Activated CD4-positive, alpha-beta T cell treated with anti-CD3 and anti-CD28 coated beads, Interleukin-2, amount 50 U/mL, for 48 hours (primary cell): ENCODE data around the gene AATK.
"Not testable (repeated sequence)": the region's sequence is repeated elsewhere in the genome, so short reads cannot be mapped to it uniquely, and the experiment has no call there.

ENCODE experiments used
- DNase-seq, 2 experiments: peaks; one replicate each; pipeline ENCODE4 v3.0.0-alpha.2; 2020

The AATK gene

DNA sequence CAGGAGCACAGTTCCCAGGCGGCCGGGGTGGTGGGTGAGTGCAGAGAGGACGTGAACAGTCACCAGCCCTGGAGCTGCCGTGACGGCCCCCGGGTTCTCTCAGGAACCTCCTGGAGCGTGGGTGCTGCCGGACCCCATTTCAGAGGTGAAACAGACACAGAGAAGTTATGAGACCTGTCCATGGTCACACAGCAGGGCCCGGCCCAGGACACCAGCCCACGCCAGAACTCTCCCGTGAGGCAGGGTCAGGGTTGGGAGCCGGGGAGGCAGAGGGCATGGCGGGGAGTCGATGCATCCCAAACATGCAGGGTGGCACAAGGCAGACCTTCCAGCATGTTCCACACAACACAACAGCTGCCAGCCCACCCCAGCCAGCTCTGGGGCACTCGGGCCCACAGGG lies 4.5 kb downstream of the AATK start:
- DNase-seq, result no peak

DNA sequence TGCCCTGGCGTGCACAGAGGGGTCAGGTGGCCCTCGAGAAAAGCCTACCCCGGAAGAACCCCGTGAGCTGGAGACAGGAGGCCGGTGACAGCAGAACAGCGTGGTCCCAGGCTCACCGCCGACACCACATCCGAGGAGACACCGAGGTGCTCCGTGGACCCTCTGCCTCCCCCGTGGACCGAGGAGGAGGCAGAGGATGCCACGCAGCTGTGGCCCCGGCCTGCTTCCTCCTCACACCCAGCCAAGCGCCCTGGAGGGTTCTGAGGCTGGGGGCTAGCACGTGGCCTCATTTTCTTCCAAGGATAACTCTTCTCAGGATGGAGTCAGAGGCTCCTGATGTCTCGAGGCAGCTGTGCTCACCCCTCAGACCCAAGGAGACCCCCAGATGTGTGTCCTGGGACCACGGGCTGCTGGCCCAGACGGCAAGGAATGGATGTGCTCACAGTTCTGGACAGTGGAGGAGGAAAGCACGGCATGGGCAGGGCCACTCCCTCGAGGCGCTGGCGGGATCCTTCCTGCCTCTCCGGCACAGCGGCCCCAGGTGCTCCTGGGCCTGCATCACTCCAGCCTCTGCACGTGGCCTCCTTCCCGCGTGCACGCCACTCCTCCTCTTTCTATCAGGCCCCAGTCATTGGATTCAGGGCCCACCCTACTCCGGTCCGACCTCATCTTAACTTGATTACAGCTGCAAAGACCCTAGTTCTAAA lies 5.1 kb downstream of the AATK start:
- DNase-seq, result no peak

GRCh38 chr17:81160306-81160705 lies 5.7 kb downstream of the AATK start:
- DNase-seq, result peak in 1 of 2 experiments; percentile 13

GRCh38 chr17:81159611-81160265 lies 6.3 kb downstream of the AATK start:
- DNase-seq, result no peak

- DNase-seq, result no peak
Measured at GRCh38 chr17:81158688-81159590, 7.1 kb downstream of the AATK start.

- no peak for DNase-seq
Measured at GRCh38 chr17:81157848-81158687, 8.0 kb downstream of the AATK start.

GRCh38 chr17:81156866-81157805 lies 8.9 kb downstream of the AATK start:
- DNase-seq, result no peak

DNA sequence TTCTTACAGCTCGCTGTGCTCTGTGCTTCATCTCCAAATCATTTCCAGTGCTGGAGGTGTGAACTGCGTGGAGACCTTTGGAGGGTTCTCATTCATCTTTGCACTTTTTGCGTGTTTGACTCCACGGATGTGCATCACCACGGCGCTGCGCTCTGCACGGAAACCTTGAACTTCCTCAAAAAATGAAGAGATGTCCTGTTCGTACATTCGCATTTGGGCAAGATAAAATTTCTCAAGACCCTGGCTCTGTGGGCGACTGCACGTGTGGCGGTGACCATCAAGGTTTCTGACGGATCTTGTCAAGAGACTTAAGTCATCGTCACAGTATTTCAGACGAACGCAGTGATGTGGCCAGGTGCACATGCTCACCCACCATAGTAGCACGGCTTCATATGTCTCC lies 11.1 kb downstream of the AATK start:
- no peak for DNase-seq

DNA sequence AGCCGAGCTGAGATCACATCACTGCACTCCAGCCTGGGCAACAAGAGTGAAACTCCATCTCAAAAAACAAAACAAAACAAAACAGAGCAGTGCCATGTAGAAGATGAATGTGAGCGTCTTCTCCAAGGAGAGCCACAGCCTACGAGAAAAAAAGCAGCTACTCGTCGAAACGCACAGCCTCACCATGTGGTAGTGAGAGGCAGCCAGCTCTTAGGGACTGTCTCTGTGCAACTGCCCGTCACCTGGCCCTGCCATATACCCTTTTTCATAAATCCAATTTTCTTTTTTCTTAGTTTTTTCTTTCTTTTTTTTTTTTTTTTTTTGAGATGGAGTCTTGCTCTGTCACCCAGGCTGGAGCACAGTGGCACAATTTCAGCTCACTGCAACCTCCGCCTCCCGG lies 12.0 kb downstream of the AATK start:
- DNase-seq, result not testable (repeated sequence)

GRCh38 chr17:81153340-81153803 lies 12.6 kb downstream of the AATK start:
- DNase-seq, result peak in 1 of 2 experiments; percentile 38

DNA sequence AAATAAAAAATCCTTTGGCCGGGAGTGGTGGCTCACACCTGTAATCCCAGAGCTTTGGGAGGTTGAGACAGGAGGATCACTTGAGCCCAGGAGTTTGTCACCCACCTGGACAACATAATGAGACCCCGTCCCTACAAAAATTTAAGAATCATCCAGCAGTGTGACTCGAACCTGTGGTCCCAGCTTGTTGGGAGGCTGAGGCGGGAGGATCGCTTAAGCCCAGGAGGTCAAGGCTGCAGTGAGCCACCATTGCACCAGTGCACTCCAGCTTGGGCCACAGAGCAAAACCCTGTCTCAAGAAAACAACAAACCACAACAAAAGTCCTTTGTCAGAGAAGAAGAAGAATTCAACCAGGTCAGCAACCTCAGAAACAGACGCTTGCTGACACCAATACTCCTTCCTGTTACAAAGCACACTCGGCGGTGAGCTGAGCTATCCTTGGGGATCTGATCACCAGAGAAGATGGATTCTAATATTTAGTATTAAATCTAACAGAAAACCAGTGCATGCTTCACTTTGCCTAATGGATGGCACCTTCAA lies 13.7 kb downstream of the AATK start:
- no peak for DNase-seq

DNA sequence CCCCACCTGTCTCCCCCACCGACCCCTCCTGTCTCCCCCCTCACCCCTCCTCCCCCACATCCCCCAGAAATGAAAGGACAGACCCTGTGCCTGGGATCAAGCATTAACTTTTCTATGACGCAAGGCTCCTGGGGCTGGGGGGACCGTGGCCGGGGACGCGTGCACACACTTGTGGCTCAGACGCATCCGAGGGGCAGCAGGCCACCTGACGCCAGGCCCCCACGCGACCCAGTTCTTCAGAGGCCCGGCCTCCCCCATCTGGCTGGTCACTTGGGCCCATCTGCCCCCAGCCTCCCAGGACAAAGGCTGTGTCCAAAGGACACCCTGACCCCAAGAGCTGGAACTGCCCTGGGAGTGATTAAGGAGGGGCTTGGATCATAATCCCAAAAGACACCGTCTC lies 14.7 kb downstream of the AATK start:
- DNase-seq, result no peak

- no peak for DNase-seq
Measured at GRCh38 chr17:81150377-81151077, 15.5 kb downstream of the AATK start.

DNA sequence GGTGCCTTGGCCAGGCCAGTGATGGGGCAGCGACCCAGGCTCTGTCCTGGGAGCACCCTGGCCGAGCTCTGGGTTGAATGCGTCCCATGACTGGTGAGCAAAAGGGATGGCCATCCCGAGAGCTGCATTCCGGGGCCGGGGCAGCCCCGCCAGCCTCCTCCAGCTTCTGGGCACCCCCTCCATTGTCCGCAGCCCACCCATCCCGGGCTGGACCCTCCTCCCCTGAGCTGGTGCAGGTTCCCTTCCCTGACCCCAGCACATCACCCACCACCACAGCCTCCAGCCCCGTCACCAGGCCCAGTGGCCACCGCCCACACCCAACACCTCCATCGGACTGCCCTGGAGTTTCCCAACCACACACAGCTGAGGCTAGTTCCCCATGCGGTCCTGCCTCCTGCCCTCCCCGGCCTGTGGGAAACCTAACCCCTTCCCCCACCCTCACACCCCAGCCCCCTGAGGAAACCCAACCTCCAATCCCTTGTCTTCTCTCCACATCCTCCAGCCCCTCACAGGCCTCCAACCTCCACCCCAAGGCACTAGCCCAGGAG lies 17.0 kb downstream of the AATK start:
- DNase-seq, result no peak

DNA sequence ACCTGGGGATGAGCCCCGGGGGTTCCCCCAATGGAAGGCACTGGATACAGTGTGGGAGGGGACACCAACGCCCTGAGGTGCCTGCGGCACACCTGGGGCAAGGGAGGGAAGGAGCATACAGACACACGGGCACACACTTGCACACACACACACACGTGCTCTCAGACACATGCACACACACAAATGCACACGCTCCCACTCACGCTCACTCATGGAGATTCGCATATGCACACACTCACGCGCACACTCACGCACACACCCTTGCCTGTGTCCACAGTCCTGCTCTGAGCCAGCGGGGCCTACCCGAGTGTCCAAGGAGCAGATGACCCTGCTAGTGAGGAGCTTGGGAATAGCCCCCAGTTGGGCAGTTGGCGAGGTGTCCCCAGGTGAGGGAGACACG lies 17.4 kb downstream of the AATK start:
- DNase-seq, result no peak

GRCh38 chr17:81147701-81148100 lies 18.3 kb downstream of the AATK start:
- DNase-seq, result no peak

DNA sequence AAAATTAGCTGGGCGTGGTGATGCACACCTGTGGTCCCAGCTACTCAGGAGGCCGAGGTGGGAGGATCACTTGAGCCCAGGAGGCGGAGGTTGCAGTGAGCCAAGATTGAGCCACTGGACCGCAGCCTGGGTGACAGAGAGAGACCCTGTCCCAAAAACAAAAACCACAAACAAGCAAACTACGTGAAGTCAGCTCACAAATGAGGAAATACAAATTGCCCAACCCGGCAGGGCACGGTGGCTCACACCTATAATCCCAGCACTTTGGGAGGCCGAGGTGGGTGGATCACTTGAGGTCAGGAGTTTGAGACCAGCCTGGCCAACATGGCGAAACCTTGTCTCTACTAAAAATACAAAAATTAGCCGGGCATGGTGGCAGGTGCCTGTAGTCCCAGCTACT lies 19.8 kb downstream of the AATK start:
- not testable (repeated sequence) for DNase-seq

DNA sequence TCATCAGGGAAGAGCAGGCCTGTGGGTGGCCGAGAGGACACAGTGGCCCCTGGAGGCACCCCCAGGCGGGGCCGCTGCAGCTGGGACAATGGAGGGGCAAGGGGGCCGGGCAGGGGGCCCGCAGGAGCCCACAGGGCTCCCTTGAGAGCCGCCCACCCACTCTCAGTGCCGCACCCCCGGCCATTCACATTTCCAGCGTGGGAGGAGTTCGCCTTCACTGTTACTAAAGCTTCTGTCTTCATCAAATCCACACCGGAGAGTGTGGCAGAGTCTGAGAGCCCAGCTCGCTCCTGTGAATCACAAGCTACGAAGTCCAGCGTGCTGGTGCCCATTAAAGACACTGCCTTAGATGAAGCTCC lies 21.6 kb downstream of the AATK start:
- no peak for DNase-seq

GRCh38 chr17:81143717-81144422 lies 22.2 kb downstream of the AATK start:
- no peak for DNase-seq

DNA sequence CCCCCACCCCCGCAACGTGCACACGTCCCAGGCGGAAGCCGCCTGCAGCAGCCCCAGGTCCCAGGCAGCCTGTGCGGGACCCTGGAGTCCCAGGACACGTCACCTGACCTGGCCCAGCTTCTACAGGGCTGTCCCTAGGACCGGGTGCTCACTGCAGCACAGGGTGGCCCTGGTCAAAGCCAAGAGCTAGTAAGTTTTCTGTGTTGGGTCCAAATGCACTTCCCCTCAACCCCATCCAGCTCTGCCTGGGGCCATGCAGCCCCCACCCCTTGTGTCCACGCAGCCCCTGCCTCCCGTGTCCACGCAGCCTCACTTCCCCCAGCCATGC lies 22.9 kb downstream of the AATK start:
- DNase-seq, result no peak
